K562 (cell line): ENCODE measurements around the gene PAN2. TPM values are rescaled to one million over a fixed set of nuclear protein-coding genes. Genes with fewer than 3 reads are reported as not detected.
A peak's percentile ranks its signal among the peaks of the same experiment; 100 is the strongest.

Experiments
- FOS ChIP-seq: IDR thresholded peaks from 3 replicates; pipeline ENCODE4 v1.6.1; 2011; ENCODE audit not compliant: insufficient read length; ENCODE audit errors: extremely low read depth
- MAFK ChIP-seq: IDR thresholded peaks from 2 replicates; pipeline ENCODE4 v1.6.1; 2011; ENCODE audit warnings: low read length, improper control_type of control experiment
- MCM5 ChIP-seq: fragments of 450-650 bp; IDR thresholded peaks from 2 replicates; pipeline ENCODE4 v1.6.1; 2016; ENCODE audit warnings: low read depth
- NCOR1 ChIP-seq: fragments of 450-650 bp; IDR thresholded peaks from 2 replicates; pipeline ENCODE4 v1.6.1; 2016; ENCODE audit warnings: mild to moderate bottlenecking, moderate library complexity
- NR3C1 ChIP-seq: sonication (generic); formaldehyde crosslinking; IDR thresholded peaks from 2 replicates; pipeline ENCODE4 v1.8.1; 2022; ENCODE audit warnings: missing genetic modification reagents
- PHTF2 ChIP-seq: fragments of 250-450 bp; sonication (Bioruptor Pico); IDR thresholded peaks from 2 replicates; pipeline ENCODE4 v1.5.0; 2021; ENCODE audit warnings: mild to moderate bottlenecking
- PTRF ChIP-seq: fragments of 450-650 bp; IDR thresholded peaks from 2 replicates; pipeline ENCODE4 v1.6.1; 2016; ENCODE audit warnings: mild to moderate bottlenecking, missing genetic modification characterization, missing compliant biosample characterization
- RBFOX2 ChIP-seq: fragments of 200-400 bp; formaldehyde crosslinking; IDR thresholded peaks from 2 replicates; pipeline ENCODE4 v1.6.1; 2017; ENCODE audit warnings: low read depth, mild to moderate bottlenecking, low read length, moderate library complexity
- RFX7 ChIP-seq: fragments of 250-450 bp; sonication (Bioruptor Pico); IDR thresholded peaks from 2 replicates; pipeline ENCODE4 v1.5.1; 2021; ENCODE audit warnings: mild to moderate bottlenecking
- SMAD3 ChIP-seq: fragments of 450-650 bp; formaldehyde crosslinking; conservative IDR thresholded peaks from 2 replicates; pipeline ENCODE4 v1.4.0; 2020; ENCODE audit warnings: mild to moderate bottlenecking
- TRIM24 ChIP-seq, 2 experiments: fragments of 450-650 bp; IDR thresholded peaks; 2 replicates each; pipeline ENCODE4 v1.6.1; 2016
- ZNF197 ChIP-seq: fragments of 200-800 bp; sonication (Bioruptor generic); IDR thresholded peaks from 2 replicates; pipeline ENCODE4 v1.6.1; 2016; ENCODE audit warnings: low read depth, missing genetic modification characterization, missing compliant biosample characterization
- ZNF282 ChIP-seq: sonication (generic); formaldehyde crosslinking; IDR thresholded peaks from 2 replicates; pipeline ENCODE4 v1.8.1; 2023; ENCODE audit warnings: missing genetic modification reagents
- ZNF507 ChIP-seq: conservative IDR thresholded peaks from 2 replicates; pipeline ENCODE4 v1.6.1; 2017; ENCODE audit warnings: missing genetic modification characterization, missing compliant biosample characterization
- ZNF668 ChIP-seq: fragments of 250-450 bp; sonication (Bioruptor Pico); IDR thresholded peaks from 2 replicates; pipeline ENCODE4 v1.8.0; 2022; ENCODE audit warnings: mild to moderate bottlenecking, inconsistent platforms
- polyA plus RNA-seq, 8 experiments: library from polyadenylated mRNA; depleted of rRNA in 4 of 8; stranded (reverse) in 5 of 8; unstranded in 3 of 8; fragments of >200 nt; fragmentation: Nextera tagmentation in 2 of 8; fragmentation: Illumina TruSeq in 1 of 8; extraction: Ambion mirVana in 2 of 8; extraction: Trizol in 1 of 8; gene quantifications; 2 replicates each; pipeline versions ENCODE4 v1.2.1 to v1.2.3, GENCODE V29; 2011 to 2014; ENCODE audit warnings: inconsistent platforms in 1 of 8, missing spikeins in 1 of 8
- total RNA-seq, 7 experiments: library from RNA; depleted of rRNA in 6 of 7; stranded (reverse); fragments of >200 nt in 6 of 7; fragmentation: Illumina TruSeq in 2 of 7; extraction: Trizol in 2 of 7; gene quantifications; 2 replicates each; pipeline versions ENCODE4 v1.2.1 to v1.2.3, GENCODE V29; 2011 to 2021; ENCODE audit warnings: low replicate concordance in 1 of 7
- TF ChIP-seq, protein P1 (sequence below): sonication (generic); formaldehyde crosslinking; IDR thresholded peaks from 2 replicates; pipeline ENCODE4 v1.8.0; 2022; ENCODE audit warnings: mild to moderate bottlenecking, missing genetic modification reagents, borderline replicate concordance
- TF ChIP-seq, protein P2 (sequence below): fragments of 250-450 bp; sonication (Bioruptor Pico); IDR thresholded peaks from 2 replicates; pipeline ENCODE4 v1.8.0; 2022; ENCODE audit warnings: moderate library complexity, mild to moderate bottlenecking, inconsistent platforms
- TF ChIP-seq, protein P3 (sequence below): fragments of 250-450 bp; sonication (Bioruptor Pico); IDR thresholded peaks from 2 replicates; pipeline ENCODE4 v1.4.0; 2020; ENCODE audit warnings: borderline replicate concordance
- TF ChIP-seq, protein P4 (sequence below): sonication (generic); formaldehyde crosslinking; IDR thresholded peaks from 2 replicates; pipeline ENCODE4 v1.8.1; 2022; ENCODE audit warnings: missing genetic modification reagents

Gene PAN2
- total and polyA plus RNA-seq, 9 of the 15 experiments (the other 6 are each of a cell fraction or from before 2014, with no cell fraction given) = 15.0 to 66.1 (median 25.9) TPM

DNA sequence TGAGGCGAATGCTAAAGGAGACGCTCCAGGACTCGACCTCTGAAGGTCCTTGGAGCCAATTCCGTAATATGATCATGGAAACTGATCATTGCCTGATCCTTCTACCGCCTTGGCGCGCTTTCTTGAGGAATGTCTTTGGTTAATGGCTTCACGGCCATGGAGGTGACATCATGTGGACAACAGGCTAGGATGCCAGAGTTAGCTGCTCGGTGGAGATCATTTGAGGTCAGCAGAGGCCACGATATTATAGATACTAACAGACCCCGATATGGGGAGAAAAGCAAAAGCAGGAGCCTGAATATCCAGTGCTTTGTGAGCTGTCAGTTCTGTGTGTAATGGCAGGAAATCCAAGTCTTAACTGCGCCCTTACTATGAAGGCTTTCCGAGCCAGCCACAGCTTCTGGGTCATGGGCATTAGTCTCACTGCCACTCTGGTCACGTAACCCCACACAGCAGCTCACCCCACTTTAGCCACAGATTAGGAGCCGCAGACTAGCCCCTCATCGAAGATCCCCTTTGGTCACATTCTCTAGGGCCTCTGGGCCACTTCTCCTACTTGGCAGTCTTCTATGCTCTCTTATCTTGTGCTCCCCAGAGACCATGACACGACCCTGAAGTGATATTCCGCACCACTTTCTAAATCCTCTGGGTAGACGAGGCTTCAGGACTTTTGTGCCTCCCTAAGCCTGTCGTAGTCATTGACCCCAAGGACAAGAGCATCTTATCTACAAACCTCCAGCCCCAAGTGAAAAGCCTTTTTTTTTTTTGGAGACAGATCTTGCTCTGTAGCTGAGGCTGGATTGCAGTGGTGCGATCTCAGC lies 32.9 kb downstream of the PAN2 start (continued):
- 0 out of 2 replicates have a peak, but pooled peaks have one; percentile 49 for TF ChIP-seq SMAD3 (CRISPR knock-in tag)
- peak in 1 of 2 experiments; percentile 69; a peak in 2 of 4 replicates for TF ChIP-seq TRIM24 (IDR thresholded peaks at IDR 0.05)
- no peak for TF ChIP-seq RFX7
- no peak for TF ChIP-seq PHTF2 (CRISPR knock-in tag)
- no peak for TF ChIP-seq NR3C1
- TF ChIP-seq, protein P1, sequence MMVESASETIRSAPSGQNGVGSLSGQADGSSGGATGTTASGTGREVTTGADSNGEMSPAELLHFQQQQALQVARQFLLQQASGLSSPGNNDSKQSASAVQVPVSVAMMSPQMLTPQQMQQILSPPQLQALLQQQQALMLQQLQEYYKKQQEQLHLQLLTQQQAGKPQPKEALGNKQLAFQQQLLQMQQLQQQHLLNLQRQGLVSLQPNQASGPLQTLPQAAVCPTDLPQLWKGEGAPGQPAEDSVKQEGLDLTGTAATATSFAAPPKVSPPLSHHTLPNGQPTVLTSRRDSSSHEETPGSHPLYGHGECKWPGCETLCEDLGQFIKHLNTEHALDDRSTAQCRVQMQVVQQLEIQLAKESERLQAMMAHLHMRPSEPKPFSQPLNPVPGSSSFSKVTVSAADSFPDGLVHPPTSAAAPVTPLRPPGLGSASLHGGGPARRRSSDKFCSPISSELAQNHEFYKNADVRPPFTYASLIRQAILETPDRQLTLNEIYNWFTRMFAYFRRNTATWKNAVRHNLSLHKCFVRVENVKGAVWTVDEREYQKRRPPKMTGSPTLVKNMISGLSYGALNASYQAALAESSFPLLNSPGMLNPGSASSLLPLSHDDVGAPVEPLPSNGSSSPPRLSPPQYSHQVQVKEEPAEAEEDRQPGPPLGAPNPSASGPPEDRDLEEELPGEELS (CRISPR knock-in tag) = no peak
- TF ChIP-seq ZNF507 (tag) = no peak
- no peak for TF ChIP-seq PTRF (tag)
- TF ChIP-seq FOS = no peak
- no peak for TF ChIP-seq ZNF282 (CRISPR knock-in tag)
- TF ChIP-seq ZNF668 (CRISPR knock-in tag) = no peak
- TF ChIP-seq, protein P2, sequence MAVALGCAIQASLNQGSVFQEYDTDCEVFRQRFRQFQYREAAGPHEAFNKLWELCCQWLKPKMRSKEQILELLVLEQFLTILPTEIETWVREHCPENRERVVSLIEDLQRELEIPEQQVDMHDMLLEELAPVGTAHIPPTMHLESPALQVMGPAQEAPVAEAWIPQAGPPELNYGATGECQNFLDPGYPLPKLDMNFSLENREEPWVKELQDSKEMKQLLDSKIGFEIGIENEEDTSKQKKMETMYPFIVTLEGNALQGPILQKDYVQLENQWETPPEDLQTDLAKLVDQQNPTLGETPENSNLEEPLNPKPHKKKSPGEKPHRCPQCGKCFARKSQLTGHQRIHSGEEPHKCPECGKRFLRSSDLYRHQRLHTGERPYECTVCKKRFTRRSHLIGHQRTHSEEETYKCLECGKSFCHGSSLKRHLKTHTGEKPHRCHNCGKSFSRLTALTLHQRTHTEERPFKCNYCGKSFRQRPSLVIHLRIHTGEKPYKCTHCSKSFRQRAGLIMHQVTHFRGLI (CRISPR knock-in tag) = no peak
- TF ChIP-seq, protein P3, sequence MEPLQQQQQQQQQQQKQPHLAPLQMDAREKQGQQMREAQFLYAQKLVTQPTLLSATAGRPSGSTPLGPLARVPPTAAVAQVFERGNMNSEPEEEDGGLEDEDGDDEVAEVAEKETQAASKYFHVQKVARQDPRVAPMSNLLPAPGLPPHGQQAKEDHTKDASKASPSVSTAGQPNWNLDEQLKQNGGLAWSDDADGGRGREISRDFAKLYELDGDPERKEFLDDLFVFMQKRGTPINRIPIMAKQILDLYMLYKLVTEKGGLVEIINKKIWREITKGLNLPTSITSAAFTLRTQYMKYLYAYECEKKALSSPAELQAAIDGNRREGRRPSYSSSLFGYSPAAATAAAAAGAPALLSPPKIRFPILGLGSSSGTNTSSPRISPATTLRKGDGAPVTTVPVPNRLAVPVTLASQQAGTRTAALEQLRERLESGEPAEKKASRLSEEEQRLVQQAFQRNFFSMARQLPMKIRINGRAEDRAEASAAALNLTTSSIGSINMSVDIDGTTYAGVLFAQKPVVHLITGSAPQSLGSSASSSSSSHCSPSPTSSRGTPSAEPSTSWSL (CRISPR knock-in tag) = no peak
- no peak for TF ChIP-seq MCM5
- no peak for TF ChIP-seq RBFOX2
- TF ChIP-seq MAFK = no peak
- TF ChIP-seq, protein P4, sequence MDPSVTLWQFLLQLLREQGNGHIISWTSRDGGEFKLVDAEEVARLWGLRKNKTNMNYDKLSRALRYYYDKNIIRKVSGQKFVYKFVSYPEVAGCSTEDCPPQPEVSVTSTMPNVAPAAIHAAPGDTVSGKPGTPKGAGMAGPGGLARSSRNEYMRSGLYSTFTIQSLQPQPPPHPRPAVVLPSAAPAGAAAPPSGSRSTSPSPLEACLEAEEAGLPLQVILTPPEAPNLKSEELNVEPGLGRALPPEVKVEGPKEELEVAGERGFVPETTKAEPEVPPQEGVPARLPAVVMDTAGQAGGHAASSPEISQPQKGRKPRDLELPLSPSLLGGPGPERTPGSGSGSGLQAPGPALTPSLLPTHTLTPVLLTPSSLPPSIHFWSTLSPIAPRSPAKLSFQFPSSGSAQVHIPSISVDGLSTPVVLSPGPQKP (CRISPR knock-in tag) = no peak
- TF ChIP-seq ZNF197 (CRISPR knock-in tag) = peak; percentile 72; the same call in 1 of the 2 replicates
- peak; percentile 88 for TF ChIP-seq NCOR1
